Bronchial epithelial cell (primary cell): ENCODE data around the gene TMEM208. TPM values are rescaled to one million over a fixed set of nuclear protein-coding genes. Genes with fewer than 3 reads are reported as not detected.

ENCODE experiments used
- DNase-seq: peaks from one replicate; pipeline ENCODE4 v3.0.0-alpha.2; 2010; ENCODE audit warnings: low read depth
- FAIRE-seq: peaks from 2 replicates; lab custom pipeline; 2011; peaks lifted over from hg19 to GRCh38; lab: Jason Lieb, UNC
- H3K27me3 ChIP-seq: 2 replicates; pipeline ENCODE4 v1.5.1; 2011; ENCODE audit warnings: low read length; ENCODE audit not compliant: control insufficient read depth, insufficient read depth
- H3K36me3 ChIP-seq: 2 replicates; pipeline ENCODE4 v1.5.1; 2011; ENCODE audit warnings: low read length; ENCODE audit not compliant: control insufficient read depth, insufficient read depth
- H3K4me3 ChIP-seq: 2 replicates; pipeline ENCODE4 v1.5.1; 2011; ENCODE audit warnings: mild to moderate bottlenecking, low read depth, low read length, control low read depth
- total RNA-seq: library from RNA; depleted of rRNA; stranded (reverse); fragments of >200 nt; gene quantifications from 2 replicates; pipeline ENCODE4 v1.2.1, GENCODE V29; 2014
- TF ChIP-seq, protein P1 (sequence below): IDR thresholded peaks from 2 replicates; pipeline ENCODE4 v1.5.1; 2011; ENCODE audit warnings: mild to moderate bottlenecking, moderate library complexity, low read length, control low read depth, inconsistent platforms; ENCODE audit not compliant: insufficient read depth, severe bottlenecking

TMEM208 gene
- total RNA-seq, 1 donor from 2014 or later: 56.9 TPM

DNA sequence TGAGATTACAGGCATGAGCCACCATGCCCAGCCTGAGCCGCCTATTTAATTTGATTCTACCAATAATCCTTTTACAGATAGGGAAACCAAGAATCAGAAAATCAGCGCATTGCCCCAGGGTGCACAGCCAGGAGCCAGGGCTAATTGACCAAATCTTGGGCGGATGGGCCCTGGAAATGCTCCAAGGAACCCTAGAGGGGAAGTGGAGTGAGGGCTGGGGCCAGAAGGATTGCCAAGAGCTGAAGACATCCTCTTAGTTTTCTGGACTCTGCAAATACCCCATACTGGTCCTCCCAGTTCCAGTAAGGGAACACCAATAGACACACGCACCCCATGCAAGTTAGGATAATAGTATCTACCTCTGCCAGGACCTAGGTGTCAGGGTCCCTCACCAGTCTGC lies 16.6 kb downstream of the TMEM208 start:
- Histone ChIP-seq H3K36me3 (no peaks in the 10 kb centered on the region), H3K4me3 (no peak overlapping the region), H3K27me3 (no peaks in the 10 kb centered on the region)
- TF ChIP-seq, protein P1, sequence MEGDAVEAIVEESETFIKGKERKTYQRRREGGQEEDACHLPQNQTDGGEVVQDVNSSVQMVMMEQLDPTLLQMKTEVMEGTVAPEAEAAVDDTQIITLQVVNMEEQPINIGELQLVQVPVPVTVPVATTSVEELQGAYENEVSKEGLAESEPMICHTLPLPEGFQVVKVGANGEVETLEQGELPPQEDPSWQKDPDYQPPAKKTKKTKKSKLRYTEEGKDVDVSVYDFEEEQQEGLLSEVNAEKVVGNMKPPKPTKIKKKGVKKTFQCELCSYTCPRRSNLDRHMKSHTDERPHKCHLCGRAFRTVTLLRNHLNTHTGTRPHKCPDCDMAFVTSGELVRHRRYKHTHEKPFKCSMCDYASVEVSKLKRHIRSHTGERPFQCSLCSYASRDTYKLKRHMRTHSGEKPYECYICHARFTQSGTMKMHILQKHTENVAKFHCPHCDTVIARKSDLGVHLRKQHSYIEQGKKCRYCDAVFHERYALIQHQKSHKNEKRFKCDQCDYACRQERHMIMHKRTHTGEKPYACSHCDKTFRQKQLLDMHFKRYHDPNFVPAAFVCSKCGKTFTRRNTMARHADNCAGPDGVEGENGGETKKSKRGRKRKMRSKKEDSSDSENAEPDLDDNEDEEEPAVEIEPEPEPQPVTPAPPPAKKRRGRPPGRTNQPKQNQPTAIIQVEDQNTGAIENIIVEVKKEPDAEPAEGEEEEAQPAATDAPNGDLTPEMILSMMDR: no peak
- FAIRE-seq (no peak), DNase-seq (no peak)

DNA sequence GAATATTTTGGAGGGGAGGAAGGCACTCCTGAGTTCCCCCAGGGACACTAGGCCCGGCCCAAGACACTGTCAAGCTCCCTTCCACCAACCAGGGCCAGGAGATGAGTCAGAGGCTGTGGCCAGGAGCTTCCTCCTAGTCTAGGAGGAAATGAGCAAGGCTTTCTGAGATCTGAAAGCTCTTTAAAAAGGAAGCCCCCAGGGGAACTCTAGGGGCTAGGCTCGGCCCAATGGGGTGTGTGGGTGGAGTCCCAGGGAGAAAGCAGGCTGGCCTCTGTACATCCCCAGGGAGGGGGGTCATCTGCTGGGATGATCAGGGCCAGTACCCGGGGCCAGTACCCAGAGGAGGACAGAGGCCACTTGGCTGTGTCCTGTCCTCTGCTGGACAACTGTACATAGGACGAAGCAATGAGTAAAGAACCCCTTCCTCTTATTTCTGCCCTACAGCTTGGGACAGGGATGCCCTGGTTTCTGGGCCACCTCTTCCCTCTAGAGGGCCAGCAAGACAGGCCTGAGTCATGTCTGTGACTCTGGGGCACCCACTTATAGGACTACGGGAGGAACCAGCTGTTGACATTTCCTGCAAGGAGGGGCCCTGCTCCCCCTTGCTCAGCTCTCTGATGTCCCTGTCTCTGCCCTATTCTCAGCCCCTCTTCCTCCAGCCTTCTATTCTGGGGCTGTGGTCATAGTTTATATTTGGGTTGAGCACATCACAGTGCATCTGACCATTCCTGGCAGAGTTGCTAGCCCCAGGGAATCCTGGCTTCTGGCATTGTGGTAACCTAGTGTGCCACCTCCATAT lies 17.7 kb downstream of the TMEM208 start:
- Histone ChIP-seq H3K36me3 (no peaks in the 10 kb centered on the region), H3K27me3 (no peaks in the 10 kb centered on the region), H3K4me3 (no peak overlapping the region)
- DNase-seq (peak; percentile 92), FAIRE-seq (no peak)
- TF ChIP-seq, protein P1: no peak

DNA sequence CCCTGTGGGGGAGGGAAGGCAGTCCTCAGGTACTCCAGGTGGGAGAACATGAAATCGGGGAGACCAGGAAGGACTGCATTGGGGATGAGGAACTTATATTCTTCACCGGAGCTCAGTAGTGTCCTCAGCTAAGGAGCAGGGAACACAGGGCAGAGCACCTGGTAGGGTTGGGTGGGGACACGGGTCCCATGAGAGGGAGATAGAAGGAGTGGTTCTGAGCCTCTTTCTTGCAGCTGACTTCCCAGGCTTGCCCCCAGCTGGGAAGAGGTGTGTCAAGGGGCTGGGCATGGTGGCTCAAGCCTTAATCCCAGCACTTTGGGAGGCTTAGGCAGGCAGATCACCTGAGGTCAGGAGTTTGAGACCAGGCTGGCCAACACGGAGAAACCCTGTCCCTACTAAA lies 18.3 kb downstream of the TMEM208 start:
- no peak overlapping the region for H3K4me3 ChIP-seq
- H3K27me3 ChIP-seq: no peaks in the 10 kb centered on the region
- FAIRE-seq (no peak), DNase-seq (no peak)
- no peaks in the 10 kb centered on the region for H3K36me3 ChIP-seq
- TF ChIP-seq, protein P1: no peak

DNA sequence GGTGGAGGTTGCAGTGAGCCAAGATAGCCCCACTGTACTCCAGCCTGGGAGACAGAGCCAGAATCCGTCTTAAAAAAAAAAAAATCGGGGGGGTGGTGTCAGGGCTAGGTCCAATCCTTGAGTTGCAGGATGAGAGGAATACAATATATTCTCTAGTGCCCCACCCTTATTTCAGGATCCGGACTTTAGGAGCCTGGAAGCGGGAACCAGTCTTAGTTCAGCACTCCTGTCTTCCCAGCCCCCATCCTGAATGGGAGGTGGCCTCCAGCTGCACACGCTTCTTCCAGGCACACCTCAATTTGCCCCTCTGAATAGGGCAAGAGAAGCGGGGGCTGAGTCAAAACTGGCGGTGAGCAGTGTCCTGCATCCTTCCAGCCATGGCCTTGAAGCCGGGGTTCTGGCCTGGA lies 18.7 kb downstream of the TMEM208 start:
- no peaks in the 10 kb centered on the region for H3K36me3 ChIP-seq
- TF ChIP-seq, protein P1: no peak
- FAIRE-seq (no peak), DNase-seq (peak; percentile 32)
- H3K4me3 ChIP-seq: peak overlapping the region; percentile 72
- no peaks in the 10 kb centered on the region for H3K27me3 ChIP-seq

DNA sequence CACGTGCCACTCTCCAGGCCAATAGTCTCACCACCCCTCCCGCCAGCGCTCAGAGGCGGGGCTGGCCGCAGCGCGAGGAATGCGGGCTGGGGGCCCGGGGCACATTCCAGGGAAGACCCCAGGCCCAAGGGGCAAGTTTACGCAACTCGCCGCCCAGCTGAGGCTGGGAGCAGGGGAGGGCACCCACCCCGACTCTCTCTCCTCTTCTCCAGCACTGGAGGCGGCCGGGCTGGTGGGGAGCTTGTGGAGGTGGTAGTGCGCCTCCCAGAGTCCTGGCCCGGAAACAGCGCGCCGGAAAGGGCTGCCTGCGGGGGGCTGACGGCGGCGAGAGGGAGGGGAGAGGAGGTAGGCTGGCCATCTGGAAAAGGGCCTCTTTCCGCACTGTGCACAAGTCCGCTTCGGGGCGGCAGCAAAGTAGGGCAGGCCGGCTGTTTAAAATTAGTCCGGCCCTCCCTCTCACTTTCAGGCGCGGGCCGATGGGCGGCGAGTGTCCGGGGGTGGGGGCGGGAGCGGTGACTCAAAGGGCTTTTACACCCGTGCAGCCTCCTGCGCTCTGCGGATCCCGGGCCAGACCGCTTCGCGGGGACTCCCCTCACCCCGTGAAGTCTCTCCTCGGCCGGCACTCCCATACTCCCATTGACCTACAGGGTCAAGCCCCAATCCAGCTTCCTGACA lies 19.3 kb downstream of the TMEM208 start:
- FAIRE-seq: no peak
- DNase-seq: no peak
- no peaks in the 10 kb centered on the region for H3K36me3 ChIP-seq
- TF ChIP-seq, protein P1: peak; percentile 41
- H3K27me3 ChIP-seq: no peaks in the 10 kb centered on the region
- peak overlapping the region; percentile 72 for H3K4me3 ChIP-seq
